T47D (cell line): ENCODE measurements around the gene WDR45B.
"Not testable (repeated sequence)": the region's sequence is repeated elsewhere in the genome, so short reads cannot be mapped to it uniquely, and the experiment has no call there.

Experiments used
- DNase-seq, 2 experiments: peaks; one replicate each; pipeline versions ENCODE4 v3.0.0 to v3.0.0-alpha.2; 2011 to 2012; ENCODE audit warnings: low read depth in 1 of 2, low spot score in 1 of 2
- JUND ChIP-seq: IDR thresholded peaks from 2 replicates; pipeline ENCODE4 v1.6.1; 2012; ENCODE audit warnings: low read depth
- in situ Hi-C: cut with HindIII; loops from 2 replicates; pipeline ENCODE4 v1.10.0; 2016; ENCODE audit warnings: low sequenced_read_pairs, low pct_unique_long_range_greater_than_20kb

The WDR45B gene

DNA sequence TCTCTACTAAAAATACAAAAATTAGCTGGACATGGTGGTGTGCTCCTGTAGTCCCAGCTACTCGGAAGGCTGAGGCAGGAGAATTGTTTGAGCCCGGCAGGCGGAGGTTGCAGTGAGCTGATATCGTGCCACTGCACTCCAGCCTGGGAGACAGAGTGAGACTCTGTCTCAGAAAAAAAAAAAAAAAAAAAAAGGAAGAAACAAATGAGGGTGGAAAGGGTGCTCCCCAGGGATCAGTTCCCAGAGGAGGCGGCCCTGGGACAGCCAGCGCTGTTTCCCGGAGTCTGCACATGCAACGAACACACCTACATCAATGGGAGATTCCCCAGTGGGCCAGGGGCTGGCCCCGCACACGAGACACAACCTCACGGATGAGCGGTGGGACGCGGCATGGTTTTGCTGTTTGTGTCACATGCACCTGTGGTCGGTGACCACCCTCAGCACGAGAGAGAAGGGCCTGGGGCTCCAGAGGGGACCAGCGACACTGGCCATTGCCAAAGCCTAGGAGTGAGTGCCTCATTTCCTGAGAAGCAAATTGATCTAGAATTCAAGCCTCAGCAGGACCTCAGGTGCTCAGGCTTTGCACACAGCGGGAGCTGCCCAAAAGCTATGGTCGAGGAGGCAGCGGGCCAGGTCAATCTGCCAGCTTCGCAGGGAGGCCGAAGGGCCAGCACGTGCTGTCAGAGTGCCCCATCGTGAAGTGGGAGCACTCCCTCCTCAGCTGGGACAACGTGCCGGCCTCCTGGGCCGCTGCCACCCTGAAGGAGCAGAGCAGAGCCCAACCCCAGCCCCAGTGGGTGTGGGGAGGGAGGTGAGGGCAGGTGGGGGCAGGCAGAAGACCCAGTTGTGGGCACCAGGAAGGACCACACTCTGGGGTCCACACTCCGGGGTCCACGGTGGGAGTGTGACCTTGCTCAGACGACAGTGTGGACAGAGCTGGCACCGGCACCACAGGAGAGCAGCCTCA is 13.8 kb upstream of the WDR45B start:
- no peak for TF ChIP-seq JUND
- in situ Hi-C loops, result no loop called here
- DNase-seq, result no peak

DNA sequence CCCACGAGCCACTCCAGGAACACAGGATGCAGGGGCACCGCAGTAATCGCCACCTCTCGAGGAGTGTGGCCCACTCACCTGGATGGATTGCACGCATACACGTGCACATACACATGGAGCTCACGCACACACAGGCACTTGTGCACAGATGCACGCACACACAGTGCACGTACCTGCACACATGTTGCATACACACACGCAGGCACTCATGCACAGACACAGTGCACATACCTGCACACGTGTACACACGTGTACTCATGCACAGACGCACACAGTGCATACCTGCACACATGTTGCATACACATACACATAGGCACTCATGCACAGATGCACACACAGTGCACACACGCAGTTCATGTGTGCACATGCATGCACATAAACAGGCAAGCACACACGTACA is 11.6 kb upstream of the WDR45B start:
- no peak for DNase-seq
- no peak for TF ChIP-seq JUND
- in situ Hi-C loops, result no loop called here

DNA sequence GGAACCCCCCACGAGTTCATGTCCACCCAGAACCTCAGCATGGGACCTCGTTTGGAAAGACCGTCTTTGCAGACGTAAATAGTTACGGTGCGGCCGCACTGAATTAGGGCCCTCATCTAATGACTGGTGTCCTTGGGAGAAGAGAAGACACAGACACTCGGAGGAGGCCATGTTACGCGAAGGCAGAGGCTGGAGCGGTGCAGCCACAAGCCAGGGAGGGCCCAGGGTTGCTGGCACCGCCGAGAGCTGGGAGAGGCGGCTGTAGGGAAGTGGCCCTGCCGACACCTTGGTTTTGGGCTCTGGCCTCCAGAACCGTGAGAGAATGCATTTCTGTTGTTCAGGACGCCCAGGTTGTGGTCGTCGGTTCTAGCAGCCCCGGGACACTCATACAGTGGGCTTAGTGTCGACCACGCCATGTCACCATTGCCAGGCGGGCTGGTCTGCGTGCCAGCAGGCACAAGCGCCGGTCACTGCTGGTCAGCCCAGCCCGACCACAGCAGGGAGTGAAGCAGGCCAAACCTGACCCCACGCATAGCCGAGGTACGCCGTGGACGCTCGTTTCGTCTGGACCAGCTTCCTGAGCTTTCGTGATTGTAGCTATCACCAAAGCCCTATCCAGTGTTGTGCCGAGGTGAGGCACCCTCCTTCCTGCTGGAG is 10.7 kb upstream of the WDR45B start:
- in situ Hi-C loops, result no loop called here
- TF ChIP-seq JUND, result no peak
- no peak for DNase-seq

DNA sequence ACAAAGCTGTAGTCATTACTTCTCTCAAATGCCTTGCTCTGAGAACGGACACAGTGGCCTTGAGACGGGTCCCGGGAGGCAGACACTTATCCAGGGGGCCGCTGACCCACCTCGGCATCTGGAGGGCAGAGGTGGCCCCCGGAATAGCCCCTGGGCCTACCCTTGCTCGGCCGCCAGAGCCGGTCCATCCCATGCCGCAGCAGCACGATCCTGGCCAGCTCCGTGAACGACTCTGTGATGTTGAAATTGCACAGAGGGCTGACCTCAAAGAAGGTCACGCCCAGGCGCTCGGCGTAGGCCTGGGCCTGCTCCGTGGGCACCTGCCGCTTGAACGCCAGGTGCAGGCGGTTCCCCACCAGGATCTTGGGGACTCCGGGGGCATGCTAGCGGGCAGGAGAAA is 10.1 kb upstream of the WDR45B start:
- in situ Hi-C loops, result no loop called here
- no peak for TF ChIP-seq JUND
- DNase-seq, result no peak

DNA sequence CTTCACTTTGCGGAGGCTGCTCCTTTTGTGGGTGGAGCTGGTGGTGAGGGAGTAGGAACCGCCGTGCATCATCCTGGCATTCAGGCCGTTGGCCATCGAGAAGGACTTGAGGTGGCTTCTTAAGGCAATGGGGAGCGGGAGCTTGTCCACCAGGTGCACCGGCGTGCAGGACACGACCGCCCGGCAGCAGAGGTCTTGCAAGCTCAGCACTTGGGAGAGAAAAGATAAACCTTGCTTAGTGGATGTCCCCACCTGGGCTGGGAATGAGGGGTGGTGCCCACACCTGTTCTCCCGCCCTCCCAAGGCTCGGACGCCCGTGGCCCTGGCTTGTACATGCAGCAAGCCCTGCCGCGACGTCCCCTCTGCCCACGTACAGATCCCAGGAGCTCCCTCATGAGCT is 9.7 kb upstream of the WDR45B start:
- TF ChIP-seq JUND, result no peak
- in situ Hi-C loops, result no loop called here
- no peak for DNase-seq

DNA sequence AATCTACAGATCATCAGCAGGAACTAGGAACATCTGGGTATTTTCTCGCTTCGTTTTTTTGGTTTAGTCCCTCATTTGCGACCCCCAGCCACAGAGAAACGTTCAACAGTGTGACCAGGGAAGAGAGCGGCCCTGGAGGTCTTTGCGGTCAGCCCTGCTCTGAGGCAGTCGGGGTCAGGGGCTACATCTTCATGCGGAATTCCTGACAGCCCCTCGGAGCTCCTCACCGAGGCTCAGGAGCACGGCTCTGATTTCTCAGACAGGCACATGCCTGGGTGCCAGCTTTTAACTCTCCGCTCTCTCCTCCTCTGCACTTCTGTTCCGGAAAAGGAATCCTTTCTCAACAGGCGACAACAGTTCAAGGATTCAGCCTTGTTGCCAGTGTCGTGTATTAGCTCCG is 8.0 kb upstream of the WDR45B start:
- no peak for TF ChIP-seq JUND
- in situ Hi-C loops, result no loop called here
- no peak for DNase-seq

DNA sequence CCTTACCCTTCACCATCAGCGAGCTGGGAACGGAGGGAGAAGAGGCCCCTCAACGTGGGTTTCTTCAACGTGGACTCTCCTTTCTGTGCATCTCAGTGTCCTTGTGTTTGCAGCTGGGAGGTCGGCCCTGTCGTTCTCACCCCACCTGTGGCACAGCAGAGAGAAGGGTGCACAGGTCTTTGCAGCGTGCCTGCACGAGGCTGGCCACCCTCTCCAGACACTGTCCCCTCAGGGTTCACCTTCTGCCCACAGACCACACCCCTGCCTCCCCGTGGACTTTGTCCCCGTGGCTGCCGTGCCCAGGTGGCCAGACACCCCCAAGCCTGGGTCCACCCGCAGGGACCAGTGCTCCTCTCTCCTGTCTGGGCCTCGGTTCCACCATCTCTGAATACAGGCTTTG is 7.3 kb upstream of the WDR45B start:
- in situ Hi-C loops, result no loop called here
- no peak for TF ChIP-seq JUND
- DNase-seq, result no peak

DNA sequence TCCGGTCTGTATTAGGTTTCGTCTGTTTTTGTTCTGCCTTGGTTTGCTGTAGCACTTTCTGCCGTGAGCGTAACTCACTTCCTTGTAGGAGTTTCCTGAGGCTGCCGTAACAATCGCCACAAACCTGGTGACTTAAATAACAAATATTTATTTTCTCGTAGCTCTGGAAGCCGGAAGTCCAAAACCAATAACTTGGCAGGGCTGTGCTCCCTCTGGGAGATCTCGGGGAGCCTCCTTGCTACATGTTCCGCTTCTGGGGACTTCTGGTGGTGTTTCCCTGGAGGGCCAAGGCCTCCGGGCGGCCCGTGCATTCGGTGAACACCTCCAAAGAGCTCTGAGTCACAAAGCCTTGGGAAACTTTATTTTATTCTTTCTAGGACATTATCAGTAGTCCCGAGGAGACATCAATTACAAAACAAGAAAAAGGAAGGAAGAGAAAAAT is 6.8 kb upstream of the WDR45B start:
- no peak for TF ChIP-seq JUND
- in situ Hi-C loops, result no loop called here
- peak; percentile 83 to 88 for DNase-seq

DNA sequence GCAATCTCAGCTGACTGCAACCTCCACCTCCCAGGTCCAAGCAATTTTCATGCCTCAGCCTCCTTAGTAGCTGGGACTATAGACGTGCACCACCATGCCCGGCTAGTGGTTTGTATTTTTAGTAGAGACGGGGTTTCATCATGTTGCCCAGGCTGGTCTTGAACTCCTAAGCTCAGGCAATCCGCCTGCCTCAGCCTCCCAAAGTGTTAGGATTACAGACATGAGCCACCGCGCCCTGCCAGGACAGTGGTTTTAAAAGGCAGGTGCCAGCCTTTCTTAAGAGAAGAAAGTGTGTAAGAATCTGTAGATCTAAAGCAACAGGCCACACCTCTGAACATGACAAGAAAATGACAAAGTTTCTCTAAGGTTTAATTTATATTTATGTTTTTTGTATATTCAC is 6.4 kb upstream of the WDR45B start:
- in situ Hi-C loops, DNase-seq: not testable (repeated sequence)

DNA sequence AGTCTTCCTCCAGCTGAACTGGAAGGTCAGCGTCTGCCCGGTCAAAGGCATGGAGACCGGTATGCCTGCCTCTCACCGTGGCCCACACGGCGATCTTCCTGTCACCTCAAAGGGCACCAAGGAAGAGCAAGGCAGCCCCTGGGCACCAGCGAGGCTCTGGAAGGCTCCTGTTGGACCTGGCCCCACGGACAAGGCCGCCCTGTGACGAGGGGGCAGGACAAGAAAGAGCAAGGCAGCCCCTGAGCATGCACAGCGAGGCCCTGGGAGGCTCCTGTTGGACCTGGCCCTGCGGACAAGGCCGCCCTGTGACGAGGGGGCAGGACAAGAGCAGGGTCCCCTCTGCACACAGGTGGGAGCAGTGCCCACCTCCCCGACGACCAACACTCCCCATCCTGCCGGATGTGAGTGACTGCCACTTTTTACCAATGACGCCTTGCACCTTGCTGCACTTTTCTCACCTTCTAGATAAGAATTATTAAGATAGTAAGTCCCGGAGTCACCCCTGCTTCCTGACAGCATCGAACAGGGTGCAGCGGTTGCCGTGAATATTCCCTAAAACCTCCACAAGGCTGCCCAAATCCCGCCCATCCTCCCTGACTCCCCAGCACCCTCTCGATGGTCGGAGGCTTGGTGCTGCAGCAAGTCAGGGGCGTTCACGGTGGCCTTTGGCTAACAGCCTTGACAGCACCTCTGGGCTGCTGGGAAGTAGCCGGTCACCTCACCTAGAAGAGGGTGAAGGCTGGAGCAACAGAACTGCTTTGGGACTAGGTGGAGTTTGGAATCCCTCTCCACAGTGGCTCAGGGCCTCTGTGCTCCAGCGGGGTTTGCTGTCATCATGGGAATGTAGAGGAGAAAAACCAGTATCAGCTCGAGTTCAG is 5.6 kb upstream of the WDR45B start:
- in situ Hi-C loops, result no loop called here
- no peak for TF ChIP-seq JUND
- DNase-seq, result no peak

DNA sequence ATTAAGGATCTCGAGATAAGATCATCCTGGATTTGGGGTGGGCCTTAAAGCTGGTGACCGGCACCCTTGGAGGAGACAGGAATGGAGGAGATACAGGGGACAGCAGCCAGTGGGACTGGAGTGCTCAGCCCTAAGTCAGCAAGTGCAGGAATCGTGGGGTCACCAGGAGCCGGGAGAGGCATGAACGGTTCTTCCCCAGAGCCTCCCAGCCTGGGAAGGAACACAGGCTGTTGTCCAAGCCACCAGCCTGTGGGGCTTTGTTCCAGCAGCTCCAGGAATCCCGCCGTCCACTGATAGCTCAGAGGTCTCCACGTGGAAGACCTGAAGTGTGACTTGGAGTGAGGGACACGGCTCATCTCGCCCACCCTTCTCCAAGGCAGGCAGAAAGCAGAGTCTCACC is 2.5 kb upstream of the WDR45B start:
- in situ Hi-C loops, result no loop called here
- no peak for DNase-seq
- no peak for TF ChIP-seq JUND

DNA sequence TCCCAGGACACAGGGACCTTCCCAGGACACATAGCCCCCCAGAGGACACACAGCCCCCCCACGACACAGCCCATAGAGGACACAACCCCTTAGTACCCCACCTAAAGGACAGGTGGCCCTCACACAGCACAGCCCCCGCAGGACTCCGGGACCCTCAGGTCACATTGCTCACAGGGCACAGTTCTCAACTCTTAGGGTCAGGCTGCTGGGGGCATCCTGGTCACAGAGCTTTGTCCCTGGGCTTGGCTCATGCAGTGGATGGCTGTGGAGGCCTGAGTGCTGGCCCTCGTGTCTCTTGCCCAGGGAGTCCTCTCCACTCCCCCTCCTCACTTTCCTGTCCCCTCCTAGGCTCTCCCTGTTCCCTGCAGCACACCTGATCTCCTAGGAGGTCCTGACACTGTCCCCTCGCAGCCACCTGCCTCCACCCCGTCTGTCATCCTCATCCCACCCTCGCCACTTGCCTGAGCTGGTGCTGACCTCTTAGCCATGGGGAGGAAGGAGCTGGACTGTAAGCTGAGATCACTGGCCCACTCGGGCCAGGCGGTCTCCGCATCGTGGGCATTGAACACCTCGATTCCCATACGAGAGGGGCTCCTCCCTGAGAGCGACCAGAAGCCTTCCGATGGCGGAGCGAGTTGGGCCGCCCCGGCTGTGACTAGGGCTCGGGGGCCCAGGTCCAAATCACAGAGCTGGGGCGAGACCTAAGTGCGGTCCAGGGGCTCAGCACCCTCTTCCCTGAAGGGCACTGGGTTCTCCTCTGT is 1.4 kb upstream of the WDR45B start:
- TF ChIP-seq JUND, result no peak
- no peak for DNase-seq
- in situ Hi-C loops, result no loop called here
